Mesothelial cell of epicardium (in vitro differentiated cells): ENCODE measurements around the gene COMMD2. TPM values are rescaled to one million over a fixed set of nuclear protein-coding genes. Genes with fewer than 3 reads are reported as not detected.

Source experiments
- DNase-seq, 2 experiments: peaks; one replicate each; pipeline ENCODE4 v3.0.0; 2021; ENCODE audit warnings: low spot score in 2 of 2; ENCODE audit not compliant: unreplicated experiment in 2 of 2
- H3K27ac Mint-ChIP-seq: 2 replicates; pipeline ENCODE4 v1.8.0; 2021; ENCODE audit warnings: mixed read lengths
- H3K27me3 Mint-ChIP-seq: 2 replicates; pipeline ENCODE4 v1.8.0; 2021; ENCODE audit warnings: low read depth, mixed read lengths
- H3K36me3 Mint-ChIP-seq: 2 replicates; pipeline ENCODE4 v1.8.0; 2021; ENCODE audit warnings: mixed read lengths
- H3K4me1 Mint-ChIP-seq: 2 replicates; pipeline ENCODE4 v1.8.0; 2021; ENCODE audit warnings: mixed read lengths
- H3K4me3 Mint-ChIP-seq: 2 replicates; pipeline ENCODE4 v1.8.0; 2021; ENCODE audit warnings: mild to moderate bottlenecking, moderate library complexity, mixed read lengths
- H3K9me3 Mint-ChIP-seq: 2 replicates; pipeline ENCODE4 v1.8.0; 2021; ENCODE audit warnings: mixed read lengths
- total RNA-seq: library from RNA; stranded (reverse); gene quantifications from 3 replicates; pipeline ENCODE4 v1.2.1, GENCODE V29; 2021
- TF ChIP-seq, protein P1 (sequence below): fragments of 200-600 bp; sonication (generic); IDR thresholded peaks from one replicate; pipeline ENCODE4 v1.5.0; 2021; ENCODE audit warnings: antibody characterized with exemption; ENCODE audit not compliant: unreplicated experiment

The COMMD2 gene
- total RNA-seq, 1 donor from 2014 or later: 55.7 TPM

DNA sequence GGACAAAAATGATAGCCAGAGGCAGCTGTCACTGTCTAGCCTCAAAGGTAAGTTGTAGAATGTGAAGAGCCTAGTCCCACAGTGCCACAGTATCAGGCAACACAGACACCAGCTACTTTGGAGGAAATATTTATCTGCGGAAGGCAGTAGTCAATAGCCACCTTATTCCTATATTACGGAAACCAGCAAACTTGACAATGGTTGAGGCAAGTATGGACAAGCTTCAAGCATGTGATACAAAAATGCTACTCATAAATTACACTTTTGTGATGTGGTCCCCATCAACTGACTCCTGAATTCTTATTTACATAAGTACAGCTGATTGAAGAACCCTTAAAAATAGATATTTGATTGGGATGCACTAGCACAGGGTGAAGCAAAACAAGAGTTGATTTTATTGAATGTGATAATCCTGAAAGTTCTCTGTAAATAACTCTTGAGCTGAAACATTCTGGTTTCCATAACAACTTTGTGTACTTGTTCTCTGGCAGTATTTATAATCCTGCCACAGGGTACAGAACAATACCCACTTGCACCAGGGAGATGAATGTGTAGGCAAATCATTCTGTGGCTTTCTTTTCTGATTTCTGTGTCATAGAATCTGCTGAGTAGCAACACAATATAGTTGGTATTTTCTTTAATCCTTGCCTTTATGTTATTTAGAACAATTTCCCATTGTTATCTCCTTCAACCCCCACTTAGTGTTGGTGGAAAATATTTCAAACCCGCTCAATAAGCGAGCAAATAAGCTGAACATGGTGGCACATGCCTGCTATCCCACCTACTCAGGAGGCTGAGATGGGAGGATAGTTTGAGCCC lies 40.4 kb upstream of the COMMD2 start, which contains the start of gene ANKUB1:
Gene ANKUB1, minus strand, starts transcription at position 103 of the 819 bp plus-strand sequence. CDS start 188 bp downstream, outside the sequence.
- DNase-seq: no peak
- no peaks in the 10 kb centered on the region for H3K27me3 Mint-ChIP-seq
- H3K36me3 Mint-ChIP-seq: no peaks in the 10 kb centered on the region
- H3K4me3 Mint-ChIP-seq: no peak within 1 kb of the TSS
- no peak within 1 kb of the TSS for H3K27ac Mint-ChIP-seq
- H3K9me3 Mint-ChIP-seq: peaks cover 2% of the 10 kb centered on the region
- TF ChIP-seq, protein P1, sequence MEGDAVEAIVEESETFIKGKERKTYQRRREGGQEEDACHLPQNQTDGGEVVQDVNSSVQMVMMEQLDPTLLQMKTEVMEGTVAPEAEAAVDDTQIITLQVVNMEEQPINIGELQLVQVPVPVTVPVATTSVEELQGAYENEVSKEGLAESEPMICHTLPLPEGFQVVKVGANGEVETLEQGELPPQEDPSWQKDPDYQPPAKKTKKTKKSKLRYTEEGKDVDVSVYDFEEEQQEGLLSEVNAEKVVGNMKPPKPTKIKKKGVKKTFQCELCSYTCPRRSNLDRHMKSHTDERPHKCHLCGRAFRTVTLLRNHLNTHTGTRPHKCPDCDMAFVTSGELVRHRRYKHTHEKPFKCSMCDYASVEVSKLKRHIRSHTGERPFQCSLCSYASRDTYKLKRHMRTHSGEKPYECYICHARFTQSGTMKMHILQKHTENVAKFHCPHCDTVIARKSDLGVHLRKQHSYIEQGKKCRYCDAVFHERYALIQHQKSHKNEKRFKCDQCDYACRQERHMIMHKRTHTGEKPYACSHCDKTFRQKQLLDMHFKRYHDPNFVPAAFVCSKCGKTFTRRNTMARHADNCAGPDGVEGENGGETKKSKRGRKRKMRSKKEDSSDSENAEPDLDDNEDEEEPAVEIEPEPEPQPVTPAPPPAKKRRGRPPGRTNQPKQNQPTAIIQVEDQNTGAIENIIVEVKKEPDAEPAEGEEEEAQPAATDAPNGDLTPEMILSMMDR: no peak
- peaks cover 7% of the 10 kb centered on the region for H3K4me1 Mint-ChIP-seq

GRCh38 chr3:149790698-149791097 lies 38.4 kb upstream of the COMMD2 start:
- TF ChIP-seq, protein P1: no peak
- peaks cover 7% of the 10 kb centered on the region for H3K4me1 Mint-ChIP-seq
- H3K4me3 Mint-ChIP-seq: no peak overlapping the region
- H3K36me3 Mint-ChIP-seq: peaks cover 4% of the 10 kb centered on the region
- H3K9me3 Mint-ChIP-seq: peaks cover 15% of the 10 kb centered on the region
- DNase-seq: no peak
- H3K27ac Mint-ChIP-seq: no peak overlapping the region
- H3K27me3 Mint-ChIP-seq: no peaks in the 10 kb centered on the region

GRCh38 chr3:149790268-149790667 lies 38.0 kb upstream of the COMMD2 start:
- peaks cover 15% of the 10 kb centered on the region for H3K9me3 Mint-ChIP-seq
- no peaks in the 10 kb centered on the region for H3K27me3 Mint-ChIP-seq
- no peak for DNase-seq
- TF ChIP-seq, protein P1: no peak
- H3K4me3 Mint-ChIP-seq: no peak overlapping the region
- peak overlapping the region; percentile 30 for H3K27ac Mint-ChIP-seq
- H3K36me3 Mint-ChIP-seq: peaks cover 4% of the 10 kb centered on the region
- H3K4me1 Mint-ChIP-seq: peaks cover 7% of the 10 kb centered on the region

DNA sequence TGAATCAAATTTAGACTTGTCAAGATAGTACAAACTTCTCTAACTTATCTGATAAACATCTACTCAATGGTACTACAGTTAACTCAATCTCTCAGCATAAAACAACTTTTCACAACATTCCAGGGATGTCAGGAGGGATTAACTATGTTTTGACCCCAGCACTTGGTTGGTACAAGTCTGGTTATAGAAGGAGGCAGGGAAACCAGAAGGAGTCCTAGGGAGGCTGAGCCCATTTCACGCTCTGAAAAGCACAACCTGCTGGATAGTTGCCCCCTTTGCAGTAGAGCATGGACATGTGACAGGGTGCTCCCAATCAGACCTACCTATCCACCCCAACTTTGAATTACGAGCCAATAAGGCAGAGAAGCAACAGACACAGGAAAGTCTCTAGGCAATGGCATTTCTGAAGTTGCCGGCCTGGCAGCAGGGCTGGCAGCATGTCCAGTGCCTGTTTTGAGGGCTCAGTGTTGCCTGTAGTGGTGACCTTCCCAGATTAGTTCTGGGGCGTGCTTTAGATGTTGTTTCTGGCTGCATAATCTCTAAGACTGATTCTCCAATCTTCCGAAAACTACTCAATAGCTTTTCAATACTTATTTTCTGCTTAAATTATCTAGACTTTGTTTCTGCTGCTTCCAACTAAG lies 31.9 kb upstream of the COMMD2 start:
- peaks cover 16% of the 10 kb centered on the region for H3K4me1 Mint-ChIP-seq
- peak overlapping the region; percentile 74 for H3K27ac Mint-ChIP-seq
- TF ChIP-seq, protein P1: no peak
- DNase-seq: no peak
- peaks cover 15% of the 10 kb centered on the region for H3K9me3 Mint-ChIP-seq
- H3K27me3 Mint-ChIP-seq: no peaks in the 10 kb centered on the region
- H3K4me3 Mint-ChIP-seq: no peak overlapping the region
- H3K36me3 Mint-ChIP-seq: peaks cover 4% of the 10 kb centered on the region

GRCh38 chr3:149783576-149783975 lies 31.3 kb upstream of the COMMD2 start:
- H3K27ac Mint-ChIP-seq: peak overlapping the region; percentile 74
- peaks cover 15% of the 10 kb centered on the region for H3K9me3 Mint-ChIP-seq
- H3K4me1 Mint-ChIP-seq: peaks cover 16% of the 10 kb centered on the region
- DNase-seq: no peak
- H3K4me3 Mint-ChIP-seq: no peak overlapping the region
- H3K36me3 Mint-ChIP-seq: peaks cover 4% of the 10 kb centered on the region
- no peaks in the 10 kb centered on the region for H3K27me3 Mint-ChIP-seq
- TF ChIP-seq, protein P1: no peak
